HepG2 (cell line): ENCODE results near the gene DAZAP1. TPM values are rescaled to one million over a fixed set of nuclear protein-coding genes. Genes with fewer than 3 reads are reported as not detected.

ENCODE experiments used
- CENPBD1 ChIP-seq: sonication (generic); formaldehyde crosslinking; IDR thresholded peaks from 2 replicates; pipeline ENCODE4 v1.8.0; 2022; ENCODE audit warnings: missing genetic modification reagents, low read depth, mild to moderate bottlenecking, borderline replicate concordance
- DBP ChIP-seq: sonication (generic); formaldehyde crosslinking; IDR thresholded peaks from 2 replicates; pipeline ENCODE4 v1.4.0; 2020; ENCODE audit warnings: missing genetic modification reagents; ENCODE audit errors: not compliant biosample characterization
- IRF2 ChIP-seq: IDR thresholded peaks from 2 replicates; pipeline ENCODE4 v1.6.1; 2018; ENCODE audit warnings: missing genetic modification reagents, missing compliant biosample characterization
- KAT7 ChIP-seq: IDR thresholded peaks from 2 replicates; pipeline ENCODE4 v1.6.1; 2018; ENCODE audit warnings: borderline replicate concordance, missing compliant biosample characterization
- NCOR1 ChIP-seq: fragments of 200-600 bp; sonication (generic); IDR thresholded peaks from 2 replicates; pipeline ENCODE4 v1.7.0; 2017; ENCODE audit warnings: antibody characterized with exemption, low read length, borderline replicate concordance
- NFATC3 ChIP-seq: sonication (generic); formaldehyde crosslinking; IDR thresholded peaks from 2 replicates; pipeline ENCODE4 v1.5.1; 2020; ENCODE audit warnings: mild to moderate bottlenecking, missing genetic modification reagents
- NFE2L2 ChIP-seq: fragments of 150-350 bp; IDR thresholded peaks from 2 replicates; pipeline ENCODE4 v1.6.1; 2014; ENCODE audit warnings: low read length
- NFIB ChIP-seq: sonication (generic); formaldehyde crosslinking; IDR thresholded peaks from 2 replicates; pipeline ENCODE4 v1.9.0; 2021; ENCODE audit warnings: missing genetic modification reagents, mild to moderate bottlenecking, borderline replicate concordance
- RBM22 ChIP-seq: fragments of 200-400 bp; formaldehyde crosslinking; optimal IDR thresholded peaks from 2 replicates; pipeline ENCODE3; 2017; ENCODE audit warnings: mild to moderate bottlenecking, low read length, moderate library complexity
- U2AF1 ChIP-seq: fragments of 200-400 bp; formaldehyde crosslinking; optimal IDR thresholded peaks from 2 replicates; pipeline ENCODE3; 2017; ENCODE audit warnings: mild to moderate bottlenecking, low read depth, low read length
- ZC3H4 ChIP-seq: sonication (generic); formaldehyde crosslinking; IDR thresholded peaks from 2 replicates; pipeline ENCODE4 v1.4.0; 2020; ENCODE audit warnings: missing genetic modification reagents, borderline replicate concordance
- ZKSCAN1 ChIP-seq: fragments of 150-350 bp; IDR thresholded peaks from 2 replicates; pipeline ENCODE4 v1.6.1; 2014; ENCODE audit warnings: low read length
- ZNF44 ChIP-seq: sonication (generic); formaldehyde crosslinking; IDR thresholded peaks from 2 replicates; pipeline ENCODE4 v1.5.1; 2020; ENCODE audit warnings: mild to moderate bottlenecking, missing genetic modification reagents
- ZNF790 ChIP-seq: sonication (generic); formaldehyde crosslinking; IDR thresholded peaks from 2 replicates; pipeline ENCODE4 v1.8.0; 2022; ENCODE audit warnings: missing genetic modification reagents, mild to moderate bottlenecking, borderline replicate concordance
- ZNF878 ChIP-seq: sonication (generic); formaldehyde crosslinking; IDR thresholded peaks from 2 replicates; pipeline ENCODE4 v1.8.1; 2023; ENCODE audit warnings: mild to moderate bottlenecking, missing genetic modification reagents, moderate library complexity
- polyA plus RNA-seq, 8 experiments: library from polyadenylated mRNA; depleted of rRNA in 3 of 8; stranded (reverse) in 7 of 8; unstranded in 1 of 8; fragments of >200 nt; fragmentation: Illumina TruSeq in 4 of 8; extraction: Trizol in 4 of 8; gene quantifications; 2 replicates each; pipeline versions ENCODE4 v1.2.1 to v1.2.3, GENCODE V29; 2011 to 2016; ENCODE audit warnings: low read depth in 4 of 8, missing spikeins in 1 of 8, mixed read lengths in 1 of 8; ENCODE audit not compliant: insufficient read depth in 1 of 8
- total RNA-seq, 5 experiments: library from RNA; depleted of rRNA; stranded (reverse); fragments of >200 nt; fragmentation: Illumina TruSeq; extraction: Trizol; gene quantifications; 2 replicates each; pipeline ENCODE4 v1.2.3, GENCODE V29; 2016; ENCODE audit warnings: low read depth in 1 of 5
- TF ChIP-seq, protein P1 (sequence below): sonication (generic); formaldehyde crosslinking; IDR thresholded peaks from 2 replicates; pipeline ENCODE4 v1.8.1; 2023; ENCODE audit warnings: mild to moderate bottlenecking, inconsistent platforms, moderate library complexity, missing genetic modification reagents, borderline replicate concordance
- TF ChIP-seq, protein P2 (sequence below): sonication (generic); formaldehyde crosslinking; IDR thresholded peaks from 2 replicates; pipeline ENCODE4 v1.9.0; 2022; ENCODE audit warnings: low read depth, missing genetic modification reagents
- TF ChIP-seq, protein P3 (sequence below): sonication (generic); formaldehyde crosslinking; IDR thresholded peaks from 2 replicates; pipeline ENCODE4 v1.5.0; 2020; ENCODE audit warnings: mild to moderate bottlenecking, missing genetic modification reagents, borderline replicate concordance
- TF ChIP-seq, protein P4 (sequence below): IDR thresholded peaks from 2 replicates; pipeline ENCODE4 v1.6.1; 2016

DAZAP1 gene
- total and polyA plus RNA-seq, 2 of the 13 experiments (the other 11 are each of a cell fraction or from before 2014, with no cell fraction given), result 63.3 to 79.2 TPM

- TF ChIP-seq, protein P1, sequence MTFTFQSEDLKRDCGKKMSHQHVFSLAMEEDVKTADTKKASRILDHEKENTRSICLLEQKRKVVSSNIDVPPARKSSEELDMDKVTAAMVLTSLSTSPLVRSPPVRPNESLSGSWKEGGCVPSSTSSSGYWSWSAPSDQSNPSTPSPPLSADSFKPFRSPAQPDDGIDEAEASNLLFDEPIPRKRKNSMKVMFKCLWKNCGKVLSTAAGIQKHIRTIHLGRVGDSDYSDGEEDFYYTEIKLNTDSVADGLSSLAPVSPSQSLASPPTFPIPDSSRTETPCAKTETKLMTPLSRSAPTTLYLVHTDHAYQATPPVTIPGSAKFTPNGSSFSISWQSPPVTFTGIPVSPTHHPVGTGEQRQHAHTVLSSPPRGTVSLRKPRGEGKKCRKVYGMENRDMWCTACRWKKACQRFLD (CRISPR knock-in tag), result peak; percentile 94
- TF ChIP-seq KAT7 (CRISPR knock-in tag) (peak; percentile 96; the same call in 1 of the 2 replicates), IRF2 (CRISPR knock-in tag) (peak; percentile 97), NFIB (CRISPR knock-in tag) (no peak), ZNF44 (CRISPR knock-in tag) (no peak; the same call in 1 of the 2 replicates), CENPBD1 (CRISPR knock-in tag) (0 out of 2 replicates have a peak, but pooled peaks have one; percentile 50), RBM22 (peak; percentile 86), NCOR1 (peak; percentile 51; the same call in 1 of the 2 replicates), ZKSCAN1 (peak; percentile 72; the same call in 1 of the 2 replicates), ZNF790 (CRISPR knock-in tag) (peak; percentile 97), NFE2L2 (no peak), U2AF1 (peak; percentile 83), NFATC3 (peak; percentile 66; the same call in 1 of the 2 replicates), ZC3H4 (CRISPR knock-in tag) (no peak), DBP (peak; percentile 92), ZNF878 (CRISPR knock-in tag) (peak; percentile 36)
- TF ChIP-seq, protein P2, sequence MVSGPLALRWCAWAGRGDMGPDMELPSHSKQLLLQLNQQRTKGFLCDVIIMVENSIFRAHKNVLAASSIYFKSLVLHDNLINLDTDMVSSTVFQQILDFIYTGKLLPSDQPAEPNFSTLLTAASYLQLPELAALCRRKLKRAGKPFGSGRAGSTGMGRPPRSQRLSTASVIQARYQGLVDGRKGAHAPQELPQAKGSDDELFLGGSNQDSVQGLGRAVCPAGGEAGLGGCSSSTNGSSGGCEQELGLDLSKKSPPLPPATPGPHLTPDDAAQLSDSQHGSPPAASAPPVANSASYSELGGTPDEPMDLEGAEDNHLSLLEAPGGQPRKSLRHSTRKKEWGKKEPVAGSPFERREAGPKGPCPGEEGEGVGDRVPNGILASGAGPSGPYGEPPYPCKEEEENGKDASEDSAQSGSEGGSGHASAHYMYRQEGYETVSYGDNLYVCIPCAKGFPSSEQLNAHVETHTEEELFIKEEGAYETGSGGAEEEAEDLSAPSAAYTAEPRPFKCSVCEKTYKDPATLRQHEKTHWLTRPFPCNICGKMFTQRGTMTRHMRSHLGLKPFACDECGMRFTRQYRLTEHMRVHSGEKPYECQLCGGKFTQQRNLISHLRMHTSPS (CRISPR knock-in tag), result no peak
- TF ChIP-seq, protein P3, sequence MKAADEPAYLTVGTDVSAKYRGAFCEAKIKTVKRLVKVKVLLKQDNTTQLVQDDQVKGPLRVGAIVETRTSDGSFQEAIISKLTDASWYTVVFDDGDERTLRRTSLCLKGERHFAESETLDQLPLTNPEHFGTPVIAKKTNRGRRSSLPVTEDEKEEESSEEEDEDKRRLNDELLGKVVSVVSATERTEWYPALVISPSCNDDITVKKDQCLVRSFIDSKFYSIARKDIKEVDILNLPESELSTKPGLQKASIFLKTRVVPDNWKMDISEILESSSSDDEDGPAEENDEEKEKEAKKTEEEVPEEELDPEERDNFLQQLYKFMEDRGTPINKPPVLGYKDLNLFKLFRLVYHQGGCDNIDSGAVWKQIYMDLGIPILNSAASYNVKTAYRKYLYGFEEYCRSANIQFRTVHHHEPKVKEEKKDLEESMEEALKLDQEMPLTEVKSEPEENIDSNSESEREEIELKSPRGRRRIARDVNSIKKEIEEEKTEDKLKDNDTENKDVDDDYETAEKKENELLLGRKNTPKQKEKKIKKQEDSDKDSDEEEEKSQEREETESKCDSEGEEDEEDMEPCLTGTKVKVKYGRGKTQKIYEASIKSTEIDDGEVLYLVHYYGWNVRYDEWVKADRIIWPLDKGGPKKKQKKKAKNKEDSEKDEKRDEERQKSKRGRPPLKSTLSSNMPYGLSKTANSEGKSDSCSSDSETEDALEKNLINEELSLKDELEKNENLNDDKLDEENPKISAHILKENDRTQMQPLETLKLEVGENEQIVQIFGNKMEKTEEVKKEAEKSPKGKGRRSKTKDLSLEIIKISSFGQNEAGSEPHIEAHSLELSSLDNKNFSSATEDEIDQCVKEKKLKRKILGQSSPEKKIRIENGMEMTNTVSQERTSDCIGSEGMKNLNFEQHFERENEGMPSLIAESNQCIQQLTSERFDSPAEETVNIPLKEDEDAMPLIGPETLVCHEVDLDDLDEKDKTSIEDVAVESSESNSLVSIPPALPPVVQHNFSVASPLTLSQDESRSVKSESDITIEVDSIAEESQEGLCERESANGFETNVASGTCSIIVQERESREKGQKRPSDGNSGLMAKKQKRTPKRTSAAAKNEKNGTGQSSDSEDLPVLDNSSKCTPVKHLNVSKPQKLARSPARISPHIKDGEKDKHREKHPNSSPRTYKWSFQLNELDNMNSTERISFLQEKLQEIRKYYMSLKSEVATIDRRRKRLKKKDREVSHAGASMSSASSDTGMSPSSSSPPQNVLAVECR, result peak; percentile 93
- TF ChIP-seq, protein P4, sequence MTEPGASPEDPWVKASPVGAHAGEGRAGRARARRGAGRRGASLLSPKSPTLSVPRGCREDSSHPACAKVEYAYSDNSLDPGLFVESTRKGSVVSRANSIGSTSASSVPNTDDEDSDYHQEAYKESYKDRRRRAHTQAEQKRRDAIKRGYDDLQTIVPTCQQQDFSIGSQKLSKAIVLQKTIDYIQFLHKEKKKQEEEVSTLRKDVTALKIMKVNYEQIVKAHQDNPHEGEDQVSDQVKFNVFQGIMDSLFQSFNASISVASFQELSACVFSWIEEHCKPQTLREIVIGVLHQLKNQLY (CRISPR knock-in tag), result peak; percentile 86
Observed at GRCh38 chr19:1438035-1438932, 30.9 kb downstream of the DAZAP1 start, which contains the start of gene RPS15 (continued).
